Tibial artery (tissue), 4 donors: Measurements from ENCODE around the gene MYCN.

ENCODE experiments used
- DNase-seq, 2 donors: peaks; one replicate each; pipeline ENCODE4 v3.0.0-alpha.2; 2019
- H3K27ac ChIP-seq, 2 donors: fragments of 200-600 bp; sonication (generic) in 1 of 2; 1 replicate in 1 of 2; 2 replicates in 1 of 2; pipeline ENCODE4 v1.5.1; 2018 to 2019; ENCODE audit warnings: mild to moderate bottlenecking in 1 of 2
- H3K27me3 ChIP-seq, 2 donors: fragments of 200-600 bp; sonication (generic) in 1 of 2; one replicate each; pipeline versions ENCODE4 v1.5.1 to v1.6.0; 2016 to 2019
- H3K36me3 ChIP-seq, 3 donors: fragments of 200-600 bp; sonication (generic) in 2 of 3; one replicate each; pipeline ENCODE4 v1.5.1; 2016 to 2019; ENCODE audit warnings: mild to moderate bottlenecking in 2 of 3
- H3K4me1 ChIP-seq, 4 donors: fragments of 200-600 bp; sonication (generic) in 2 of 4; 1 replicate in 3 of 4; 2 replicates in 1 of 4; pipeline ENCODE4 v1.5.1; 2016 to 2019
- H3K4me3 ChIP-seq, 2 donors: fragments of 200-600 bp; sonication (generic) in 1 of 2; 1 replicate in 1 of 2; 2 replicates in 1 of 2; pipeline ENCODE4 v1.5.1; 2018 to 2019; ENCODE audit warnings: mild to moderate bottlenecking in 2 of 2
- H3K9me3 ChIP-seq, 3 donors: fragments of 200-600 bp; sonication (generic) in 1 of 3; one replicate each; pipeline ENCODE4 v1.5.1; 2016 to 2019
- intact Hi-C: fragments of 100-400 bp; cut with DNase I; formaldehyde crosslinking; loops from one replicate; pipeline ENCODE4 v1.15.0; 2023; ENCODE audit warnings: low total_unique reads
- TF ChIP-seq, protein P1 (sequence below), 2 experiments: fragments of 200-600 bp in 1 of 2; fragments of 450-650 bp in 1 of 2; IDR thresholded peaks; one replicate each; pipeline ENCODE4 v1.5.1; 2017 to 2019; ENCODE audit warnings: antibody characterized with exemption in 2 of 2, mild to moderate bottlenecking in 1 of 2, moderate library complexity in 1 of 2

MYCN gene

DNA sequence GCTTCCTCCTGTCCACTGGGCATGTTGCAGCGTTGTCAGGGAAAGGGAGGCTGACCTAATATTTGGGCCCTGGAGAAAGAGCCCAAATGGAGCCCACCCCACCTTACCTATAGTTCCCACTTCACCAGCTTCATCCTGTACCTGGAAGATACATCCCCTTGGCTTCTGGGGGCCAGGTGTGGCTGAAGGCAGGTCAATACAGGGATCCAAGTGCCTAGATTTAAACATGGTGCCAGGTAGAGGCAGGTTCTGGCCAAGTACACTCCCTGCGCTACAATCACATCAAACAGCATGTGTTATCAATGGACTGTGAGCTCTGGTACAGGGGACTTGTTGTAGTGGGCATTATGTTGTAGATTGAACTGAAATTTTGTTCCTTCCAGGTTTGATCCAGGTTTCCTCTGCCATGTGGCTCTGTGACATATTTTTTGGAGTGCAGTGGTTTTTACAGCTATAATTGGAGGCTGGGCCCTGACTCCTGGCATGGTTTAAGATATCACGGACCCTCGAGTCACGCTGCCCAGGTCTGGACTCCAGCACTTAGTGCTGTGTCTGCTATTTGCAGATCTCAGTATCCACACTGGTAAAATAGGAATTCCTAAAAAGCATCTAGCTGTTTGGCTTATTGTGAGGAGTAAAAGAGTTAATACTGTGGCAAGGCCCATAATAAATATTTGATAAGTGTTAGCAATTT lies 23.8 kb downstream of the MYCN start:
- Histone ChIP-seq H3K36me3 (no peaks in the 10 kb centered on the region), H3K4me1 (no peaks in the 10 kb centered on the region), H3K27me3 (peaks cover 0 to 3% of the 10 kb centered on the region in 2 donors), H3K27ac (no peak overlapping the region), H3K4me3 (no peak overlapping the region), H3K9me3 (no peaks in the 10 kb centered on the region)
- TF ChIP-seq, protein P1, sequence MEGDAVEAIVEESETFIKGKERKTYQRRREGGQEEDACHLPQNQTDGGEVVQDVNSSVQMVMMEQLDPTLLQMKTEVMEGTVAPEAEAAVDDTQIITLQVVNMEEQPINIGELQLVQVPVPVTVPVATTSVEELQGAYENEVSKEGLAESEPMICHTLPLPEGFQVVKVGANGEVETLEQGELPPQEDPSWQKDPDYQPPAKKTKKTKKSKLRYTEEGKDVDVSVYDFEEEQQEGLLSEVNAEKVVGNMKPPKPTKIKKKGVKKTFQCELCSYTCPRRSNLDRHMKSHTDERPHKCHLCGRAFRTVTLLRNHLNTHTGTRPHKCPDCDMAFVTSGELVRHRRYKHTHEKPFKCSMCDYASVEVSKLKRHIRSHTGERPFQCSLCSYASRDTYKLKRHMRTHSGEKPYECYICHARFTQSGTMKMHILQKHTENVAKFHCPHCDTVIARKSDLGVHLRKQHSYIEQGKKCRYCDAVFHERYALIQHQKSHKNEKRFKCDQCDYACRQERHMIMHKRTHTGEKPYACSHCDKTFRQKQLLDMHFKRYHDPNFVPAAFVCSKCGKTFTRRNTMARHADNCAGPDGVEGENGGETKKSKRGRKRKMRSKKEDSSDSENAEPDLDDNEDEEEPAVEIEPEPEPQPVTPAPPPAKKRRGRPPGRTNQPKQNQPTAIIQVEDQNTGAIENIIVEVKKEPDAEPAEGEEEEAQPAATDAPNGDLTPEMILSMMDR (IDR thresholded peaks at IDR 0.05): no peak
- DNase-seq: no peak
- intact Hi-C loops: no loop called here

GRCh38 chr2:15964936-15965563 lies 24.7 kb downstream of the MYCN start:
- Histone ChIP-seq H3K27ac (no peak overlapping the region), H3K36me3 (no peaks in the 10 kb centered on the region), H3K4me1 (no peaks in the 10 kb centered on the region), H3K27me3 (no peaks in the 10 kb centered on the region), H3K4me3 (no peak overlapping the region), H3K9me3 (no peaks in the 10 kb centered on the region)
- DNase-seq: no peak
- intact Hi-C loops: no loop called here
- TF ChIP-seq, protein P1 (IDR thresholded peaks at IDR 0.05): no peak

DNA sequence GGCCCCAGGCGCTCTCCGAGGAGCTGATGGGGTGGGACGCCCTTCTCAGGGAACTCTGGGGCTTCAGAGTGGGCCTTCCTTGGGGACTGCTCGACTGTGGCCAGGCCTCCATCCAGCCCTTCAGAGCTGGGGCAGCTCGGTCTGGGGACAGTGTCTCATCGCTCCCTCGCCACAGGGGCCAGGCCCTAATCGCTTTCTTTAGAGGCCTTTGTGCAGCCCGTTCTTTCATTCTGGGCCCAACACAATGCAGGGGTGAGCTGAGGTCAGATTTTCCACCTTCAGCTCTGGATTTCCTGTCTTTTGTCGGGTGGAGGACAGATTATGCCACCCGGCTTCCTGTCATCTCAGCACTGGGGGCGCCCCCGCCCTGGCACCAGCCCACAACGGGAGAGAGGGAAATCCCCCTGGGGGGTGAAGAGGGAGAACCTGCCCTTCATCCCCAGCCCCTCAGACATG lies 25.2 kb downstream of the MYCN start:
- no peak for DNase-seq
- Histone ChIP-seq H3K9me3 (no peaks in the 10 kb centered on the region), H3K4me3 (no peak overlapping the region), H3K4me1 (no peaks in the 10 kb centered on the region), H3K27me3 (no peaks in the 10 kb centered on the region), H3K27ac (no peak overlapping the region), H3K36me3 (no peaks in the 10 kb centered on the region)
- TF ChIP-seq, protein P1 (IDR thresholded peaks at IDR 0.05): no peak
- intact Hi-C loops: no loop called here

DNA sequence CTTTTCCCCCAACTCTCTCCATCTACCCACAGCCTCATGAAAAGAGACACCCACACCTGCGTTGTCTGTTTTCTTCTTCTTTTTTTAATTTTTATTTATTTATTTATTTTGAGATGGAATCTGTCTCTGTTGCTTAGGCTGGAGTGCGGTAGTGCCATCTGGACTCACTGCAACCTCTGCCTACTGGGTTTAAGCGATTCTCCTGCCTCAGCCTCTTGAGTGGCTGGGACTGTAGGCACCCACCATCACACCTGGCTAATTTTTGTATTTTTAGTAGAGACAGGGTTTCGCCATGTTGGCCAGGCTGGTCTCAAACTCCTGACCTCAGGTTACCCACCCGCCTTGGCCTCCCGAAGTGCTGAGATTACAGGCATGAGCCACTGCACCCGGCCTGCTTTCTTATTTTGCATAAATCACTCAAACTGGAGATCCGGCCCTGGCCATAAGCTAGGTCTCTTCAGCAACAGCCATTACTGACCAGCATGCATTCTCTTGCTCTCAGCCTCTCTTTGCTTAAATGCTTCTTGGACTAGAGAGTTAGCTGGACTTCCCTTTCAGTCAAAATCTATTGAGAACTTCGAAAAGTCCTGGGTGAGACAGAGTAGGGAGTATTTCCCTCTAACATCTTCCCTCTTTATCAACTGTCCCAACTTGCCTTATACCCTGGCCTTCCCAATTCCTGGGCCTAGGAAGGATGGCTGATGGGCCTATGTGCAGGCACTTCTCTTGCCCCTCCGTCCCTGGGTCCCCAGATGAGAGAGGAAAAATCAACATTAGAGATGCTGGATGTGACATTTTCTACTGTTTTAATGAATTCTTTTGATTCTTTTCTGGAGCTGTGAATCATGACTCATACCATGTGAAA lies 27.3 kb downstream of the MYCN start:
- TF ChIP-seq, protein P1 (IDR thresholded peaks at IDR 0.05): no peak
- no peak for DNase-seq

DNA sequence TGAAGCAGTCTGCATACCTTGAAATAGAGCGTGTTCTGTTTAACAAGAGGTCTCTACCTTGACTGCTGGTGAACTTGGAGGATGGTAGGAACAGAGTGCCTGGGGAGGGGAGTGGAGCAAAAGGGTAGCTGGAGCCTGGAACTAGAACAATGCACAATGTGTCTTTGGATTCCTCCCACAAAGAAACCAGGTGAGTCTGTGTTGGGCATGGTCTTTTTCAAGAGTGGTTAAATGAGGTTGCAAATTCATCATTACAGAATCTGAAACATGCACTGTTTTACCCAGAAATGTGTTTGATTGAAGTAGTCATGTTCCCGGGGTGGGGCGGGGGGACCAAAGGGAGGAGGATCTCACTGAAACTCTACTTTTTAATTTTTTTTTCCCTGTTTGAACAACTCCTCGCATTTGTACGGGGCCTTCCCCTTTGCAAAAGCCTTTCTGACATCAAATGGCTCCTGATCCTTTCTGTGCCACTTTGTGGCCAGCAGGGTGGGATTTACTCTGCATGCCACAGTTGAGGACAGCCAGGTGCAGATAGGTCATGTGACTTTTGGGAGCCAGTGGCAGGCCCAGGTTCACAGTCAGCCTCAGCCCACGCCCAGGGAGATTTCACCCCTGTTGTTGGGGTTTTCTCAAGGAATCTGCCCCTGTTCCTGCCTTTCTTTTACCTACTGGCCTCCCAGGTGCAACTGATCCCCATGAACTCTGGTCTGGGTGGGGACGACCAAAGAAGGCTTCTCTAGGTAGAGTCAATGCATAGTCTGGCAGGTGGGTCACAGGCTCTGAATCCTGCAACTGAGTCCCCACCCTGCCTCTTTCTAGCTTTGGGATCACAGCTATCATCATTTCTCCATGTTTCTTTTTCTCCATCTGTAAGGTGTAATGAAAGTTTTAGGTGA lies 28.2 kb downstream of the MYCN start:
- intact Hi-C loops: no loop called here

More for the DNA sequence above, 27.3 kb downstream of the MYCN start:
- no peak overlapping the region for H3K4me3 ChIP-seq
- H3K4me1 ChIP-seq: no peaks in the 10 kb centered on the region
- H3K27ac ChIP-seq: no peak overlapping the region
- intact Hi-C loops: no loop called here
- no peaks in the 10 kb centered on the region for H3K36me3 ChIP-seq
- no peaks in the 10 kb centered on the region for H3K9me3 ChIP-seq
- H3K27me3 ChIP-seq: peaks cover 0 to 9% of the 10 kb centered on the region in 2 donors

More for the DNA sequence above, 28.2 kb downstream of the MYCN start:
- peaks cover 0 to 9% of the 10 kb centered on the region in 2 donors for H3K27me3 ChIP-seq
- H3K4me1 ChIP-seq: no peaks in the 10 kb centered on the region
- no peak for DNase-seq
- H3K9me3 ChIP-seq: no peaks in the 10 kb centered on the region
- H3K36me3 ChIP-seq: no peaks in the 10 kb centered on the region
- no peak overlapping the region for H3K27ac ChIP-seq
- H3K4me3 ChIP-seq: no peak overlapping the region
- TF ChIP-seq, protein P1 (IDR thresholded peaks at IDR 0.05): no peak
